ENCODE results near the gene RALGAPA2.

Gene RALGAPA2

GRCh38 chr20:20495729-20496503, 216.5 kb downstream of the RALGAPA2 start:
- DNase-seq (ENCODE audit: low spot score): no peak

- DNase-seq (ENCODE audit: low spot score): no peak
Measured at GRCh38 chr20:20493701-20494100, 218.7 kb downstream of the RALGAPA2 start.

GRCh38 chr20:20492521-20493332, 219.7 kb downstream of the RALGAPA2 start:
- DNase-seq (ENCODE audit: low spot score): no peak

GRCh38 chr20:20491784-20492264, 220.6 kb downstream of the RALGAPA2 start:
- no peak for DNase-seq (ENCODE audit: low spot score)

GRCh38 chr20:20491110-20491783, 221.2 kb downstream of the RALGAPA2 start:
- DNase-seq (ENCODE audit: low spot score): no peak

GRCh38 chr20:20490673-20491072, 221.8 kb downstream of the RALGAPA2 start:
- no peak for DNase-seq (ENCODE audit: low spot score)

- no peak for DNase-seq (ENCODE audit: low spot score)
Measured at GRCh38 chr20:20489648-20490341, 222.6 kb downstream of the RALGAPA2 start.

GRCh38 chr20:20489054-20489453, 223.4 kb downstream of the RALGAPA2 start:
- no peak for DNase-seq (ENCODE audit: low spot score)

GRCh38 chr20:20488388-20488787, 224.1 kb downstream of the RALGAPA2 start:
- no peak for DNase-seq (ENCODE audit: low spot score)

- no peak for DNase-seq (ENCODE audit: low spot score)
Measured at GRCh38 chr20:20487811-20488210, 224.6 kb downstream of the RALGAPA2 start.

GRCh38 chr20:20483328-20483727, 229.1 kb downstream of the RALGAPA2 start:
- DNase-seq (ENCODE audit: low spot score): no peak

- DNase-seq (ENCODE audit: low spot score): no peak
Measured at GRCh38 chr20:20482453-20482852, 230.0 kb downstream of the RALGAPA2 start.

GRCh38 chr20:20480689-20481088, 231.8 kb downstream of the RALGAPA2 start:
- no peak for DNase-seq (ENCODE audit: low spot score)

GRCh38 chr20:20480126-20480525, 232.3 kb downstream of the RALGAPA2 start:
- no peak for DNase-seq (ENCODE audit: low spot score)

GRCh38 chr20:20477444-20478041, 234.9 kb downstream of the RALGAPA2 start:
- no peak for DNase-seq (ENCODE audit: low spot score)

- no peak for DNase-seq (ENCODE audit: low spot score)
Measured at GRCh38 chr20:20476504-20476903, 235.9 kb downstream of the RALGAPA2 start.

GRCh38 chr20:20473657-20474056, 238.8 kb downstream of the RALGAPA2 start:
- no peak for DNase-seq (ENCODE audit: low spot score)

GRCh38 chr20:20472684-20473274, 239.7 kb downstream of the RALGAPA2 start:
- no peak for DNase-seq (ENCODE audit: low spot score)

GRCh38 chr20:20466341-20466879, 246.0 kb downstream of the RALGAPA2 start:
- DNase-seq (ENCODE audit: low spot score): no peak

- DNase-seq (ENCODE audit: low spot score): no peak
Measured at GRCh38 chr20:20465252-20465651, 247.2 kb downstream of the RALGAPA2 start.

GRCh38 chr20:20463933-20464374, 248.5 kb downstream of the RALGAPA2 start:
- no peak for DNase-seq (ENCODE audit: low spot score)
